Esophagus muscularis mucosa (tissue), 2 donors: ENCODE data around the gene SNAP91.

Experiments used
- EP300 ChIP-seq: sonication (generic); formaldehyde crosslinking; IDR thresholded peaks from one replicate; pipeline ENCODE4 v1.6.1; 2017; ENCODE audit warnings: antibody characterized with exemption
- POLR2A ChIP-seq: fragments of 450-650 bp; IDR thresholded peaks from one replicate; pipeline ENCODE4 v1.6.1; 2017; ENCODE audit warnings: antibody characterized with exemption, moderate library complexity, mild to moderate bottlenecking, low read depth

- TF ChIP-seq POLR2A, result no peak
- no peak for TF ChIP-seq EP300
Observed at GRCh38 chr6:83702077-83702476, 6.8 kb downstream of the SNAP91 start.
